Measurements from ENCODE around the gene TP53I13. TPM values are rescaled to one million over a fixed set of nuclear protein-coding genes. Genes with fewer than 3 reads are reported as not detected.

Gene TP53I13
- total and polyA plus RNA-seq, 2 donors from 2014 or later: 51.6 to 75.5 TPM

DNA sequence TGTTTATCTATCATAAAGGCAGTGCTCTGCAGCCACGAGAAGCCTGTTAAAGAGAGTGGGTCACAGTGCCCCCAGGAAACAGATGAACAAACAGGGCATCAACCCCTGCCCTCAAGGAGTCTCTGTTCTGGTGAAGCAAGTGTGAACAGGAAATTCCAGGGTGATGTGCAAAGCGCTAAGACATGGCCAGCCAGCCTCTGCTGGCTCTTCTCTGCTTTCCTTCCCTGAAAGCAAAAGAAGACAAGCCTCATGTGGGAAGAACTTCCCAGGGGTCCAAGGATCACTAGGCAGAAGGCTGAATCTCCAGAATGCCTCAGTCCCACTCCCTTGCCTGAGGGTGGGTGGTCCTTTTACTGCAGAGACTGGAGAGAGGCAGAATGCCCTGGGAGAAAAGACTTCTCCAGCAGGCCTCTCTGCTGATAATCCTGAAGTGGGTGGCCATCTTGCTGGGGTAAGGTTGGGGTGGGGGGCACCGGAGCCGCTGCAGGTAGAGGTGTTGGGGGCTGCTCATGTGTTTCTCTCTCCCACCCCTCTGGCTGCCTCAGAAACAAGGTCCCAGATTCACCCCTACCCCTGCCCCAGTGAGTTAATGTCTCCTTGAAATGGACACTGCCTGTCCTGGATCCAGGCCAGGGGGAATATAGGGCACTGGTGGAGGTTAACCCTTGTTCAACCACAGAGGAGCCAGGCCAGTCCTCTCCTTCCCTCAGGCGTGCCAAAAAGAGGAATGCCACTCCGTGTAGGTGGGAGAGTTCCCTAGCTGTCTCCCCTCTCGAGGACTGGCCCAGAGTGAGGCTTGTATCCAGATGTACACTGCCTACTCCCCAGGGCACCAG is 26.8 kb downstream of the TP53I13 start:
- H3K27ac ChIP-seq (ENCODE audit: low read depth in 2 of 2, low read length in 2 of 2): no peak overlapping the region
- DNase-seq: peak in 2 of 5 donors; percentile 44 to 51
- H3K27me3 ChIP-seq (ENCODE audit: control insufficient read depth, insufficient read depth, low read length): no peaks in the 10 kb centered on the region
- no peak for FAIRE-seq
- peaks cover 0 to 25% (median 11%) of the 10 kb centered on the region in 3 donors for H3K4me1 ChIP-seq (ENCODE audit: control insufficient read depth in 2 of 3, insufficient read depth in 2 of 3, low read depth in 1 of 3, low read length in 3 of 3)
- intact Hi-C loops (cut with DNase I): no loop called here
- H3K36me3 ChIP-seq (ENCODE audit: control insufficient read depth in 2 of 3, insufficient read depth in 3 of 3, low read length in 3 of 3): no peaks in the 10 kb centered on the region
- TF ChIP-seq, protein P1, sequence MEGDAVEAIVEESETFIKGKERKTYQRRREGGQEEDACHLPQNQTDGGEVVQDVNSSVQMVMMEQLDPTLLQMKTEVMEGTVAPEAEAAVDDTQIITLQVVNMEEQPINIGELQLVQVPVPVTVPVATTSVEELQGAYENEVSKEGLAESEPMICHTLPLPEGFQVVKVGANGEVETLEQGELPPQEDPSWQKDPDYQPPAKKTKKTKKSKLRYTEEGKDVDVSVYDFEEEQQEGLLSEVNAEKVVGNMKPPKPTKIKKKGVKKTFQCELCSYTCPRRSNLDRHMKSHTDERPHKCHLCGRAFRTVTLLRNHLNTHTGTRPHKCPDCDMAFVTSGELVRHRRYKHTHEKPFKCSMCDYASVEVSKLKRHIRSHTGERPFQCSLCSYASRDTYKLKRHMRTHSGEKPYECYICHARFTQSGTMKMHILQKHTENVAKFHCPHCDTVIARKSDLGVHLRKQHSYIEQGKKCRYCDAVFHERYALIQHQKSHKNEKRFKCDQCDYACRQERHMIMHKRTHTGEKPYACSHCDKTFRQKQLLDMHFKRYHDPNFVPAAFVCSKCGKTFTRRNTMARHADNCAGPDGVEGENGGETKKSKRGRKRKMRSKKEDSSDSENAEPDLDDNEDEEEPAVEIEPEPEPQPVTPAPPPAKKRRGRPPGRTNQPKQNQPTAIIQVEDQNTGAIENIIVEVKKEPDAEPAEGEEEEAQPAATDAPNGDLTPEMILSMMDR (IDR thresholded peaks at IDR 0.05; ENCODE audit: borderline replicate concordance, extremely low read depth, insufficient read depth): no peak
- no peak overlapping the region for H3K9ac ChIP-seq (ENCODE audit: low read length in 3 of 3)
- no peaks in the 10 kb centered on the region for H3K9me3 ChIP-seq (ENCODE audit: control insufficient read depth in 2 of 3, insufficient read depth in 1 of 3, low read length in 3 of 3)
- no peak overlapping the region for H3K4me3 ChIP-seq (ENCODE audit: low read length in 3 of 3)

DNA sequence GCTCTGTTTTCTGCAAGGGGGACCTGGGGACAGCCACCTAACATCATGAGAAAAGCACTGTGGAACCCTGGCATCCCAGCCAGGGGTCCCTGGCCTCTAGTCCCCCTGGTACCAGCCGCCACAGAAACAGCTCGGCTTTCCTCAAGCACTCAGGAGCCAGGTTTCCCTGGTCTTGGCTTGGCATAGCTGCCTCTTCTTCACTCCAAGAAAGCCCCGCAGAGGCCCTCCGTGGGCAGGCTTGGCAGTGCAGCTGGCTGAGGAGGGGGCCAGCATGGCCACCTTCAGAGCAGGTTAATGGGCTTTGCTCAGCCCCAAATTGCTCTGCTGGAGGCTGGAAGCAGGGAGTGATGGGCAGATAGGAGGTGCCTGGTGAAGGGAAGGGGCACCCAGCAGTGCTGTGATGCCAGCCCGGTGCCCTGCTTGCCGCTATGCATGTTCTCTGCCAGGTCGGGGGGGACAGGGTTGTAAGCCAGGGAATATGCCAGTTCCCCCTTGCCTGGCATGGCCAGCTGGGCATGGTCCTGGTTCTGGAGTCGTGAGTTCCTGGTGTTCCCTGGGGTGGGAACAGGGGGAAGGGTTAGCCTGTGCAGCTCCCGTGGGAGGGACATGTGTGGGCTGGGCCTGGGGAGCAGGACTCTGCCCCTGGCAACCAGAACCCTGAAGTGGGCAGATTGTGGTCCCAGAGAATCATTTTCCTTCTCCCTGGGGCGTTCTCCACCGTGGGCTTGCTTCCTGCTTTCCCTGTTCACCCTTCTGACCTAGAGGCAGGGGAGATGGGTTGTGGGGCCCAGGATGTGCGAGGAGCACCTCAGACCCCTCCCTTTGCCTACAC is 27.7 kb downstream of the TP53I13 start:
- TF ChIP-seq, protein P1 (IDR thresholded peaks at IDR 0.05; ENCODE audit: borderline replicate concordance, extremely low read depth, insufficient read depth): no peak
- no peak overlapping the region for H3K27ac ChIP-seq (ENCODE audit: low read depth in 2 of 2, low read length in 2 of 2)
- H3K9ac ChIP-seq (ENCODE audit: low read length in 3 of 3): no peak overlapping the region
- no peaks in the 10 kb centered on the region for H3K36me3 ChIP-seq (ENCODE audit: control insufficient read depth in 2 of 3, insufficient read depth in 3 of 3, low read length in 3 of 3)
- no peak overlapping the region for H3K4me3 ChIP-seq (ENCODE audit: low read length in 3 of 3)
- DNase-seq (peak in 2 of 5 donors; percentile 53 to 59), FAIRE-seq (no peak)
- H3K9me3 ChIP-seq (ENCODE audit: control insufficient read depth in 2 of 3, insufficient read depth in 1 of 3, low read length in 3 of 3): no peaks in the 10 kb centered on the region
- peaks cover 0 to 19% (median 7%) of the 10 kb centered on the region in 3 donors for H3K4me1 ChIP-seq (ENCODE audit: control insufficient read depth in 2 of 3, insufficient read depth in 2 of 3, low read depth in 1 of 3, low read length in 3 of 3)
- intact Hi-C loops (cut with DNase I): no loop called here
- no peaks in the 10 kb centered on the region for H3K27me3 ChIP-seq (ENCODE audit: control insufficient read depth, insufficient read depth, low read length)

DNA sequence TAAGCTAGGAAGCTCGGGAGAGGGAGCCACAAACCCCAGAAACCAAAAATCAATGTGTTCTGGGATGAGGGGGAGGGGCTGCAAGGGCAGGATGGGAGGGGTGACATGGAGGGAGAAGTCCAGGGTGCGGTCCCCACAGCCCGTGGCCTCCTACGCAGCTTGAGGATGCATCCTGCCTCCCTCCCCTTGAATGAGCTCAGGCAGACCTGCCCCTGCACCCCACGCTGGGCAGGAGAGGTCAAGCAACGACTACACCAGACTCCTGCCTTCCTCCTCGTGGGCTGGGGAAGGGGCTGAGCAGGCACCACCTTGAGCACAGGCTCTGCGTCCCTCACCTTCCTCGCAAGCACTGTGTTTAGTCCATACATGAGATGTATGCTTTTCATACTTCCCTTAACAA is 28.3 kb downstream of the TP53I13 start:
- Histone ChIP-seq H3K9me3 (ENCODE audit: control insufficient read depth in 2 of 3, insufficient read depth in 1 of 3, low read length in 3 of 3) (no peaks in the 10 kb centered on the region), H3K4me3 (ENCODE audit: low read length in 3 of 3) (no peak overlapping the region), H3K27ac (ENCODE audit: low read depth in 2 of 2, low read length in 2 of 2) (no peak overlapping the region), H3K36me3 (ENCODE audit: control insufficient read depth in 2 of 3, insufficient read depth in 3 of 3, low read length in 3 of 3) (no peaks in the 10 kb centered on the region), H3K4me1 (ENCODE audit: control insufficient read depth in 2 of 3, insufficient read depth in 2 of 3, low read depth in 1 of 3, low read length in 3 of 3) (peaks cover 0 to 15% (median 6%) of the 10 kb centered on the region in 3 donors), H3K9ac (ENCODE audit: low read length in 3 of 3) (no peak overlapping the region), H3K27me3 (ENCODE audit: control insufficient read depth, insufficient read depth, low read length) (no peaks in the 10 kb centered on the region)
- intact Hi-C loops (cut with DNase I): no loop called here
- TF ChIP-seq, protein P1 (IDR thresholded peaks at IDR 0.05; ENCODE audit: borderline replicate concordance, extremely low read depth, insufficient read depth): no peak
- DNase-seq (peak in 1 of 5 donors; percentile 42), FAIRE-seq (no peak)

Measured in kidney (tissue), 14 donors.